Suprapubic skin (tissue), 4 donors: ENCODE data around the gene ZNF587. TPM values are rescaled to one million over a fixed set of nuclear protein-coding genes. Genes with fewer than 3 reads are reported as not detected.
"Not testable (repeated sequence)": the region's sequence is repeated elsewhere in the genome, so short reads cannot be mapped to it uniquely, and the experiment has no call there.

ENCODE experiments used
- DNase-seq, 2 donors: peaks; one replicate each; pipeline ENCODE4 v3.0.0-alpha.2; 2019; ENCODE audit warnings: low spot score in 2 of 2
- H3K27ac ChIP-seq: fragments of 200-600 bp; sonication (generic); one replicate; pipeline ENCODE4 v1.5.1; 2019
- H3K27me3 ChIP-seq: fragments of 200-600 bp; sonication (generic); one replicate; pipeline ENCODE4 v1.5.1; 2019
- H3K36me3 ChIP-seq: fragments of 200-600 bp; sonication (generic); one replicate; pipeline ENCODE4 v1.5.1; 2019
- H3K4me1 ChIP-seq: fragments of 200-600 bp; sonication (generic); one replicate; pipeline ENCODE4 v1.5.1; 2019
- H3K4me3 ChIP-seq: fragments of 200-600 bp; sonication (generic); one replicate; pipeline ENCODE4 v1.5.1; 2019; ENCODE audit warnings: mild to moderate bottlenecking
- H3K9me3 ChIP-seq: fragments of 200-600 bp; sonication (generic); one replicate; pipeline ENCODE4 v1.5.1; 2019
- CTCF ChIP-seq, 2 donors: fragments of 200-600 bp in 1 of 2; fragments of 450-650 bp in 1 of 2; sonication (generic) in 1 of 2; IDR thresholded peaks; one replicate each; pipeline ENCODE4 v1.5.1; 2016 to 2019; ENCODE audit warnings: antibody characterized with exemption in 2 of 2, mild to moderate bottlenecking in 1 of 2, moderate library complexity in 1 of 2
- EP300 ChIP-seq: sonication (generic); formaldehyde crosslinking; IDR thresholded peaks from one replicate; pipeline ENCODE4 v1.6.1; 2017; ENCODE audit warnings: antibody characterized with exemption
- POLR2A ChIP-seq, 2 donors: fragments of 450-650 bp; IDR thresholded peaks; one replicate each; pipeline ENCODE4 v1.6.1; 2017; ENCODE audit warnings: antibody characterized with exemption in 2 of 2, mild to moderate bottlenecking in 2 of 2, moderate library complexity in 2 of 2
- POLR2AphosphoS5 ChIP-seq, 3 donors: sonication (generic); formaldehyde crosslinking; IDR thresholded peaks; one replicate each; pipeline ENCODE4 v1.6.1; 2017; ENCODE audit warnings: antibody characterized with exemption in 3 of 3
- WGBS: methylation state at CpG from one replicate; pipeline ENCODE4 v1.1.5; 2018; 5-methylcytosine and 5-hydroxymethylcytosine counted together
- total RNA-seq, 4 donors: library from RNA; depleted of rRNA; stranded (reverse); fragments of >200 nt; gene quantifications; one replicate each; pipeline ENCODE4 v1.1.0, GENCODE V29; 2016

The ZNF587 gene
- total RNA-seq, 4 donors from 2014 or later = 16.4 to 43.2 (median 20.0) TPM

GRCh38 chr19:57850553-57851017, 926 bp downstream of the ZNF587 start:
- Histone ChIP-seq H3K27me3 (no peaks in the 10 kb centered on the region), H3K4me1 (peaks cover 16% of the 10 kb centered on the region), H3K27ac (no peak overlapping the region), H3K36me3 (peaks cover 20% of the 10 kb centered on the region), H3K4me3 (peak overlapping the region; percentile 72), H3K9me3 (no peaks in the 10 kb centered on the region)
- 10% methylated on average over 11 of the region's 11 CpGs for WGBS
- TF ChIP-seq POLR2A (IDR thresholded peaks at IDR 0.05) (no peak), POLR2AphosphoS5 (IDR thresholded peaks at IDR 0.05) (no peak), EP300 (no peak), CTCF (IDR thresholded peaks at IDR 0.05) (no peak)
- no peak for DNase-seq

- Histone ChIP-seq H3K36me3 (peaks cover 30% of the 10 kb centered on the region), H3K4me1 (peaks cover 16% of the 10 kb centered on the region)
- not testable (repeated sequence) for H3K9me3 ChIP-seq, H3K27ac ChIP-seq, H3K4me3 ChIP-seq, H3K27me3 ChIP-seq, DNase-seq
- 94% methylated on average over 3 of the region's 6 CpGs for WGBS
These were observed 2.3 kb downstream of the ZNF587 start for GRCh38 chr19:57851812-57852603.

GRCh38 chr19:57854117-57854516, 4.5 kb downstream of the ZNF587 start:
- not testable (repeated sequence) for DNase-seq, H3K27me3 ChIP-seq, H3K27ac ChIP-seq, H3K9me3 ChIP-seq, H3K4me3 ChIP-seq
- WGBS = 80% methylated on average over 2 of the region's 2 CpGs
- peaks cover 16% of the 10 kb centered on the region for H3K4me1 ChIP-seq
- peaks cover 49% of the 10 kb centered on the region for H3K36me3 ChIP-seq

- not testable (repeated sequence) for DNase-seq, H3K4me3 ChIP-seq, H3K27me3 ChIP-seq, H3K4me1 ChIP-seq, H3K27ac ChIP-seq
- WGBS = 98% methylated on average over 3 of the region's 3 CpGs
- Histone ChIP-seq H3K9me3 (peaks cover 27% of the 10 kb centered on the region), H3K36me3 (peaks cover 98% of the 10 kb centered on the region)
These were observed 12.7 kb downstream of the ZNF587 start for GRCh38 chr19:57862351-57862750.

- Histone ChIP-seq H3K27ac (no peak overlapping the region), H3K4me3 (no peak overlapping the region), H3K36me3 (peaks cover 60% of the 10 kb centered on the region), H3K4me1 (no peaks in the 10 kb centered on the region), H3K27me3 (no peaks in the 10 kb centered on the region), H3K9me3 (peaks cover 41% of the 10 kb centered on the region)
- WGBS = 95% methylated on average over 7 of the region's 7 CpGs
- no peak for DNase-seq
- TF ChIP-seq POLR2A (IDR thresholded peaks at IDR 0.05) (no peak), POLR2AphosphoS5 (IDR thresholded peaks at IDR 0.05) (no peak)
These were observed 18.3 kb downstream of the ZNF587 start for GRCh38 chr19:57867868-57868492.

GRCh38 chr19:57869655-57870054, 20.0 kb downstream of the ZNF587 start:
- WGBS = 96% methylated on average over 6 of the region's 6 CpGs

GRCh38 chr19:57870225-57870624, 20.6 kb downstream of the ZNF587 start:
- Histone ChIP-seq H3K27ac (no peak overlapping the region), H3K9me3 (peaks cover 56% of the 10 kb centered on the region), H3K4me3 (no peak overlapping the region), H3K27me3 (no peaks in the 10 kb centered on the region), H3K4me1 (no peaks in the 10 kb centered on the region), H3K36me3 (peaks cover 52% of the 10 kb centered on the region)
- no peak for DNase-seq
- TF ChIP-seq POLR2A (IDR thresholded peaks at IDR 0.05) (no peak), CTCF (IDR thresholded peaks at IDR 0.05) (no peak), POLR2AphosphoS5 (IDR thresholded peaks at IDR 0.05) (no peak), EP300 (no peak)
- 89% methylated on average over 2 of the region's 2 CpGs for WGBS

More at GRCh38 chr19:57869655-57870054, 20.0 kb downstream of the ZNF587 start:
- H3K27ac ChIP-seq, H3K27me3 ChIP-seq, H3K4me3 ChIP-seq, H3K4me1 ChIP-seq, DNase-seq: not testable (repeated sequence)
- H3K9me3 ChIP-seq = peaks cover 56% of the 10 kb centered on the region
- H3K36me3 ChIP-seq = peaks cover 56% of the 10 kb centered on the region
